ENCODE results near the gene LAMC1.

LAMC1 gene

DNA sequence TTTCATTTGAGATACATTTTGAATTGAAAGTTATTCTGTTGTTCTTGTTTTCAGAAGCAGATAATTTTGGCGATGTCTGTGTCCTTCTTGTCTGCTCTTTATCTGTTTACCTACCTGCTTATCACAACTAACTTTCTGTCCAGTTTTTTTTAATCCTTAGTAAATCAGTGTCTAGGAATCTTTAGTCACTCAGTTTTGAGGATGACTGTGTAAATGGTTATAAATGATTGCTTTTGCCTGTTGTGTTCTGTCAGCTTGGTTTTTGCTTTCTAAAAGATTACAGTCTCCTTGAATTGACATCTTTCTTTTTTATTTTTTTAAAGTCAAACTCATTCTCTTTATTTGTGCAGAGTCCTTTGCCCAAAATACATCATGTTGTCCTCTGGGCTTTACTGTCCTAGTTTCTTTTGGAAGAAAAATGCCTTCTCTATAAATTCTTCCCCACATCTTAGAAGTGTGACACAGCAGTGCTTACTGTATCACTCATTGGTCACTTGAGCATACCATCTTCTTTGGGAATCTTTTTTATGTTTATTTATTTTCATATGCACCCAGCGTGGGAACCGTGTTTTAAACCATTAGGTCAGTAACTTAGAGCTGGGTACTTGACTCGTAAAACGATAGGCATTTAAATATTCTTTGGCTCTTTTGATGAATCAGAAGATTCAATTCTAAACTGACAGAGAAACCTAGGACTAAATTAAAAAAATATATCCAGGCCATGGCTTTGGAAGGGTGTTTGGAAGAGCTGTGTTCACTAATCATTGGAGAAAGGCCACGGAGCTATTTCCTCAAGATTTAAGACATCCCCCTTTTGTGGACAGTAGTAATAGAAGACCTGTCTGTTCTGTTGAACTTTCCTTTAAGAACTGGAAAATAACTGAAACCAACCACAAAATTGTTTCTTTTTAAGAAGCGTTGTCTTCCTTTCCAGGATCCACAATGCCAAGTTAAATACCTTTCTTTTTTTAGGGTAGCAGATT is 20.9 kb downstream of the LAMC1 start:
- TF ChIP-seq, protein P1, sequence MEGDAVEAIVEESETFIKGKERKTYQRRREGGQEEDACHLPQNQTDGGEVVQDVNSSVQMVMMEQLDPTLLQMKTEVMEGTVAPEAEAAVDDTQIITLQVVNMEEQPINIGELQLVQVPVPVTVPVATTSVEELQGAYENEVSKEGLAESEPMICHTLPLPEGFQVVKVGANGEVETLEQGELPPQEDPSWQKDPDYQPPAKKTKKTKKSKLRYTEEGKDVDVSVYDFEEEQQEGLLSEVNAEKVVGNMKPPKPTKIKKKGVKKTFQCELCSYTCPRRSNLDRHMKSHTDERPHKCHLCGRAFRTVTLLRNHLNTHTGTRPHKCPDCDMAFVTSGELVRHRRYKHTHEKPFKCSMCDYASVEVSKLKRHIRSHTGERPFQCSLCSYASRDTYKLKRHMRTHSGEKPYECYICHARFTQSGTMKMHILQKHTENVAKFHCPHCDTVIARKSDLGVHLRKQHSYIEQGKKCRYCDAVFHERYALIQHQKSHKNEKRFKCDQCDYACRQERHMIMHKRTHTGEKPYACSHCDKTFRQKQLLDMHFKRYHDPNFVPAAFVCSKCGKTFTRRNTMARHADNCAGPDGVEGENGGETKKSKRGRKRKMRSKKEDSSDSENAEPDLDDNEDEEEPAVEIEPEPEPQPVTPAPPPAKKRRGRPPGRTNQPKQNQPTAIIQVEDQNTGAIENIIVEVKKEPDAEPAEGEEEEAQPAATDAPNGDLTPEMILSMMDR (conservative IDR thresholded peaks at IDR 0.05) = no peak
- no peak for TF ChIP-seq ZFX (IDR thresholded peaks at IDR 0.05)
- H3K27ac ChIP-seq = no peak overlapping the region

DNA sequence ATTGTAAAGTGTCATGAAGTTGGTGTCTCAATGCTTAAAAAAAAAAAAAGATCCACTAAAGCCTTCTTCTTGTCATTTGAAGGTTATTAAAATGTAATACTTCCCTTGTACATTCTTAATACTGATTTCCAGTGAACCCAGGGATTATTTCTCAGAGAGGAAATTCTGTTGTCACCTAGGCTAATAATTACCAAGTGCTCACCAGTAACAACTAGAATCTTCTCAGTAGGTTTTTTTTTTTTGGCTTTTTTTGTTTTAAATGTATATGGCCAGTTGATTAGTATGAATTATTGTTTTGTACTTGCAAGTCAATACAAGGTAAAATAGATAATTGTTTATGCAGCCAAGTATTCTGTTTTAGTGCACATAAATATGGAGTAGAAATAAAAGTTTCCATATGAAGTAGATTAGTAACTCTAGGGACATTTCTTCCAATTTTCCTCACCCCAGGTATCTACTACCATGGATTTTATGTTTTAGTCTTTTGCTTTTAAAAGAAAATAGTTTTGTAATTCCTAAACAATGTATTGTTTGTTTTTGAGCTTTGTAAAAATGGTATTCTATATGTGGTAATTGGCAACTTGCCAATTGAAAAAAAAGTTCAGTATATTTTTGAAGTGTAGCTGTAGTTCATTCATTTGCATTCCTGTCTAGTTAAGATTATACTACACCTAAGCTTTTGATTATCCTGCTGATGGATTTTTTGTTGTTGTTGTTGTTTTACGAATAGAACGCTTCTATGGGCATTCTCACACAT is 21.9 kb downstream of the LAMC1 start:
- no peak overlapping the region for H3K27ac ChIP-seq
- TF ChIP-seq, protein P1 (conservative IDR thresholded peaks at IDR 0.05) = no peak
- no peak for TF ChIP-seq ZFX (IDR thresholded peaks at IDR 0.05)

DNA sequence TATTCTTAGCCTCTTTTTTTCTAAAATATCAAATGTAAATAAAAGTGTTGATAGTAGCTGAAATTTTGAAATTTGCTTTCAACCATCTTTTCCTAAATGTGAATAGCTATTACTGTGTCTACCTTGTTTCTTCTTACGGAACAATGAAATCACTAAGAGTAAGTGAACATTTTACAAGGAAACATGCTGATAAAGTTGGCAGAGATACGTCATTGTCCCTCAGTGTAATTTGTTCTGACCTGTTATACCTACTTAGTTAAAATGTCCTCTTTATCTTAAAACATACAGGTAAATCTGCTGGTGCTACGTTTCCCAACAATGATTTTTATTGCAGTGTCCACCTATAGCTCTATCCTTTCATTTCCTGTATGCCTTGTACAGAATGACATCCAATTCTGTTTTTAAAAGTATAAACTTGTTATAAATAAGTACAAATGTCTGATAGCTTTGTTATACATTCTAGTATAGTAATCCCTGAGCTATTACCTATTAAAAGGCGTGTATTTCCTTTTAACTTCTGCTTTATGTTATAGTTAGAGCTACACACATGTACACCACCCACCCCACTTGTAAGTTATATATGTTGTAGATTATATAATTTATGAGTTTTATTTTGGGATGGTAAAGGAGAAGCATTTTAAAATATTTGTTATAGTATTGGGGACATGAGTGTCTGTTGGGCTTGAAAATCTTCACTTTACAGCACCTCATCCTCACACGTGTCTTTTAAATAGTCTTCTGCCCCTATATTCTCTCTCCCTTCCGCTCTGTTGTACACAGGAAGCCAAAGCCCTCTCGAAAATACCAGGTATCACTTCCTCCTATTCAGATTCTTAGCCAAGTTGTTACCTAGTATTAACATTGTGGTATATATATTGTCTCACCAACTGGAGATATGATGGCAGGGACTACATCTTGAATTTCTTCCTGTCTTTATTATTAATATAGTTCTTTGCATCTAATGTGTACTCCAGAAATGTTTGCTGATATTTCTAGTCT is 25.2 kb downstream of the LAMC1 start:
- TF ChIP-seq, protein P1 (conservative IDR thresholded peaks at IDR 0.05) = no peak
- TF ChIP-seq ZFX (IDR thresholded peaks at IDR 0.05) = no peak
- no peak overlapping the region for H3K27ac ChIP-seq

DNA sequence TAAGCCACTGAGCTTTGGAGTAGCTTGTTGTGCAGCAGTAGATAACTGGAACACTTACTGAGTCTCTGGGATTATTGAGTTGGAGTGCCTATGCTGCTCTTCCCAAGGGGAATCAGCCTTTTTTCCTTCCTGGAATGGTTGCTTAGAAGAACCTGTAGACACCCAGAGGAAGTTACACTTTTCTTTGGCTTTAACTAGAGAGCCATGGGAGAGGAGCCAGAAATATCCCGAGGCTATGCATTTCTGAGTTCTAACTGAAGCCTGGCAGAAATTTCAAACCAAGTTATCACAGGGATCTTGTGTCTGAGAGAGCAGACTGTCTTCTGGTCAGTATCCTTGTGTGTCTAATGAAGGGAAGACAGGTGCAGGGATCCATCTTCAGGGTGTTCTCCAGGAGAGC is 28.3 kb downstream of the LAMC1 start:
- H3K27ac ChIP-seq = peak overlapping the region; percentile 73
- TF ChIP-seq, protein P1 (conservative IDR thresholded peaks at IDR 0.05) = no peak
- no peak for TF ChIP-seq ZFX (IDR thresholded peaks at IDR 0.05)

DNA sequence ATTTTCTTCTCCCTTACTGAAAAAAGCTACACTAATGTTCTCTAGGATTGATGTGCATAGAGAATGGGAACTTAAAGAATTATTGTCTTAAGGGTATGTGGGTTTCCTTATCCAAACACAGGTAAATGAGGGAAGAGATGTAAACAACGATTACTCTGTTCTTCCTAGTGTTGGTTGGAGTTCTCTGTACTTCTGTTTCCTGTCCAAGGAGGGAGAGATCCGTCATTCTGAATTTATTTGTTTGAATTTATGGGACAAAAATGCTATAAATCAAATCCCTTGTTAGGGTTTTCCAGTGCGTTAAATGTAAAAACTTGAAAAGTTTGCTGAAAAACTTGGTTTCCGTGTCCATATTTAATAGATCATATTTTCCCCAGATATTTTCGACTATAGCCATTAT is 29.6 kb downstream of the LAMC1 start:
- TF ChIP-seq, protein P1 (conservative IDR thresholded peaks at IDR 0.05) = no peak
- no peak for TF ChIP-seq ZFX (IDR thresholded peaks at IDR 0.05)
- H3K27ac ChIP-seq = peak overlapping the region; percentile 73

DNA sequence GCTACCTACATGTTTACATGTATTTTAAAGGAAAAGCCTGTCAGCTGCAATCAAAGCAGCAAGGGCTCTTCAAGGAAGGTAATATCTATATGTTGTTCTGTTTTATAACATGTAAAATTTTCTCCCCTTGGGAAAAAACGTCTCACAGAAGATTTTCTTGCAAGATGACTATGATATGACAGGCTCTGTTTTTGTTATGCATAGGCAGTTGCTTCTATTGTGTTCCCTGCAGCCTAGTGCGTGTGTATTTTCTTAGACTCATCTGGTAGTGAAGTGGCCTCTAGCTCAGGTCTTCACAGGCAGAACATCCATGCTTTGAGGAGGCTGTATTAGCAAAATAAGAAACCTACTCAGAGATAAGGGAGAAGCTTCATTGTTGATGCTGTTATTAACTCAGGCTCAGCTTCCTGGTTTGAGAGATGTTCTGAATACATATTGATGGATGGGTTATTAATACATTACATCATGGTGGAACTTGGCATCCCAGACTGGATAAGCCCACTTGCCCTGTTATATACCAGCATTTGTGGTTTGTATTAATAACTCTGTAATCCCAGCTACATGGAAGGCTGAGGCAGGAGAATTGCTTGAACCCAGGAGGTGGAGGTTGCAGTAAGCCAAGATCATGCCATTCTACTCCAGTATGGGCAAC is 35.8 kb downstream of the LAMC1 start:
- TF ChIP-seq ZFX (IDR thresholded peaks at IDR 0.05) = no peak
- TF ChIP-seq, protein P1 (conservative IDR thresholded peaks at IDR 0.05) = no peak
- H3K27ac ChIP-seq = peak overlapping the region; percentile 74; the same call in 1 of the 2 replicates
